Ectodermal cell (in vitro differentiated cells): ENCODE results near the gene MAPK1.
A peak's percentile ranks its signal among the peaks of the same experiment; 100 is the strongest.
"Not testable (repeated sequence)": the region's sequence is repeated elsewhere in the genome, so short reads cannot be mapped to it uniquely, and the experiment has no call there.

ENCODE experiments used
- H3K27ac ChIP-seq: 2 replicates; pipeline ENCODE4 v1.7.0; 2013; ENCODE audit warnings: mild to moderate bottlenecking, low read depth, low read length; ENCODE audit not compliant: insufficient read depth, poor library complexity, severe bottlenecking
- H3K27me3 ChIP-seq: 2 replicates; pipeline ENCODE4 v1.7.0; 2013; ENCODE audit warnings: mild to moderate bottlenecking, low read length; ENCODE audit not compliant: insufficient read depth, control insufficient read depth, poor library complexity, severe bottlenecking
- H3K36me3 ChIP-seq: one replicate; pipeline ENCODE4 v1.7.0; 2013; ENCODE audit warnings: low read length; ENCODE audit not compliant: control insufficient read depth, insufficient read depth
- H3K4me1 ChIP-seq: one replicate; pipeline ENCODE4 v1.7.0; 2013; ENCODE audit warnings: low read length; ENCODE audit not compliant: control insufficient read depth, insufficient read depth
- H3K4me3 ChIP-seq: 2 replicates; pipeline ENCODE4 v1.7.0; 2013; ENCODE audit warnings: low read depth, low read length, control low read depth; ENCODE audit not compliant: insufficient read depth
- H3K9me3 ChIP-seq: 2 replicates; pipeline ENCODE4 v1.7.0; 2013; ENCODE audit warnings: mild to moderate bottlenecking, low read length, moderate library complexity; ENCODE audit not compliant: control insufficient read depth
- WGBS, 2 experiments: methylation state at CpG; one replicate each; pipeline ENCODE4 v1.1.7; 2013; ENCODE audit warnings: missing lambda C conversion rate in 2 of 2; 5-methylcytosine and 5-hydroxymethylcytosine counted together

The MAPK1 gene

DNA sequence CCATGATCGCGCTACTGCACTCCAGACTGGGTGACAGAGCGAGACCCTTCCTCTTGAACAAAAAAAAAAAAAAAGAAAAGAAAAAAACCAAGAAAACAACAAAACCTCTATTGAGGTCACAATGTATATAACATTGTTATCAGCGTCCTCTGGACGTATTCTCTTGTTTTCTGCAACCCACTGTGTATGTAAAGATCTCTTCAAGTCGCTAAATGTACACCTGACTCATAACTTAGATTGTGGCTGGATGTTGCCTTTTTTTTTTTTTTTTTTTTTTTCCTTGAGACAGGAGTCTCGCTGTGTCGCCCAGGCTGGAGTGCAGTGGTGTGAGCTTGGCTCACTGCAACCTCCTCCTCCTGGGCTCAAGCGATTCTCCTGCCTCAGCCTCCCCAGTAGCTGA lies 130.5 kb downstream of the MAPK1 start:
- no peak overlapping the region for H3K4me3 ChIP-seq
- no peaks in the 10 kb centered on the region for H3K9me3 ChIP-seq
- H3K36me3 ChIP-seq = no peaks in the 10 kb centered on the region
- no peaks in the 10 kb centered on the region for H3K4me1 ChIP-seq
- no peak overlapping the region for H3K27ac ChIP-seq
- H3K27me3 ChIP-seq = peaks cover 18% of the 10 kb centered on the region
- WGBS, 2 experiments = 88 to 89% methylated on average over 9 of the region's 9 CpGs

DNA sequence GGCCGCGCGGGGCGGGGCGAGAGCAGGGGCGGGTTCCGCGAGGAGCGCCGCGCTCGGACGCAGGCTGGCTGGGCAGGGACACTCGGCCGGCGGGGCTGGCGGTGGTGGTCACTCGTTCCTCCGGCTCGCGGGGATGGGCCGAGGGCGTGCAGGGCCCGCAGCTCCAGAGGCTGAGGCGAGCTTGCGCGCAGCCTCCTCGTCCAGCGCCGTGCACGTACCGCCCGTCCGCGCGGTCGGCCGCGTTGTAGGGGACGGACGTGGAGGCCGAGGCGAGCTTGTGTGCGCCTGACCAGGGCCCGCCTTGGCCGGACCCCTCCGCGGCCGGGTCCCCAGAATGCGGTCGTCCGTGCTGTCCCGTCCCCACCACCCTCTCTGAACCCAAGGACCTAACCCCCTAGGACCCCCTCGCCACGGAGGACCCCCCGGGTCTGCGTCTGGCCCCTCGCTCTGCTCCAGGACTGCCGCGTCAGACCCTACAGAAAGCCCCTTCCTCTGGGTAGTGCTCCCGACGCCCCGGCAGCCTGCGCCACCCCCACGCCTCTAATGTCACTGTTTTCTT lies 131.3 kb downstream of the MAPK1 start:
- Histone ChIP-seq H3K9me3 (no peaks in the 10 kb centered on the region), H3K27me3 (peaks cover 18% of the 10 kb centered on the region), H3K4me3 (peak overlapping the region; percentile 40), H3K27ac (no peak overlapping the region), H3K36me3 (no peaks in the 10 kb centered on the region), H3K4me1 (no peaks in the 10 kb centered on the region)
- WGBS, 2 experiments = 10% methylated on average over 64 to 65 of the region's 65 CpGs

- peak within 1 kb of the TSS; percentile 70 for H3K4me3 ChIP-seq
- WGBS, 2 experiments = 0% methylated on average over 102 of the region's 102 CpGs
- H3K27ac ChIP-seq = peak within 1 kb of the TSS; percentile 94
- no peaks in the 10 kb centered on the region for H3K9me3 ChIP-seq
- peaks cover 18% of the 10 kb centered on the region for H3K27me3 ChIP-seq
- no peaks in the 10 kb centered on the region for H3K4me1 ChIP-seq
- H3K36me3 ChIP-seq = no peaks in the 10 kb centered on the region
Observed at GRCh38 chr22:21735200-21736083, 132.0 kb downstream of the MAPK1 start, which contains the start of gene YPEL1. TSS of gene YPEL1 (minus strand) at chr22:21735794. CDS start at chr22:21710744, 25,050 bp downstream.

DNA sequence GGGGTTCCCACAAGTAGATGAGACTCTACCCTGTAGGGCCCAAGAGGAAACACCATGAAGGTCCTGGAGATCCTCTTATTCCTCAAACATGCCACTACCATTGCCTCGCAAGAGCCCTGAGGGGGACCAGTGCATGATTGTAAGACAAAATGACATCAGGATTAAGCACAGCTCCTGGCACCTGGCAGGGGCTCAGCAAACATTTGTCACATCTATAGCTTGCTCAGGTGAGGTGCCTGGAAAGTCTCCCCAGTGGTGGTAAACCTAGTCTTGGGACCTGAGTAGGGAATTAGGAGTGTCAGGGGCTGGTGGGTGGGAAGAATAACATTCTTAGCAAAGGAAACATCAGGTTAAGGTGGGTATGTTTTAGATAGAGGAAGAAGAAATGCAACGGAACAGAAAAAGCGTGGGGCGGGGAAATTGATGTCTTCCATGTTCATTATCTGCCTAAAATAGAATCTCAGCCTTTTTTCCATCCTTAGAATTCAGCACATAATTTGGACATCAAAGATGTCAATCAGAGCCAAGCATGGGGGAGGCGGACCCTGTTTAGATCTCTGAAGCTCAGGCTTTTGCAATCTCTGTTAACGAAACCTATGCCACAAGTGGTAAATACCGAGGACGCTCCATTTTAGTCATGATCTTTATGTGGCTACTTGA lies 132.8 kb downstream of the MAPK1 start:
- Histone ChIP-seq H3K27me3 (peaks cover 15% of the 10 kb centered on the region), H3K4me3 (peak overlapping the region; percentile 70), H3K4me1 (no peaks in the 10 kb centered on the region), H3K9me3 (no peaks in the 10 kb centered on the region), H3K36me3 (no peaks in the 10 kb centered on the region), H3K27ac (peak overlapping the region; percentile 94)
- WGBS, 2 experiments = 36 to 43% methylated on average over 8 of the region's 8 CpGs

GRCh38 chr22:21731503-21731902 lies 135.9 kb downstream of the MAPK1 start:
- peaks cover 1% of the 10 kb centered on the region for H3K27me3 ChIP-seq
- H3K36me3 ChIP-seq = no peaks in the 10 kb centered on the region
- no peak overlapping the region for H3K4me3 ChIP-seq
- no peak overlapping the region for H3K27ac ChIP-seq
- no peaks in the 10 kb centered on the region for H3K9me3 ChIP-seq
- 92 to 93% methylated on average over 5 of the region's 5 CpGs for WGBS, 2 experiments
- H3K4me1 ChIP-seq = no peaks in the 10 kb centered on the region

DNA sequence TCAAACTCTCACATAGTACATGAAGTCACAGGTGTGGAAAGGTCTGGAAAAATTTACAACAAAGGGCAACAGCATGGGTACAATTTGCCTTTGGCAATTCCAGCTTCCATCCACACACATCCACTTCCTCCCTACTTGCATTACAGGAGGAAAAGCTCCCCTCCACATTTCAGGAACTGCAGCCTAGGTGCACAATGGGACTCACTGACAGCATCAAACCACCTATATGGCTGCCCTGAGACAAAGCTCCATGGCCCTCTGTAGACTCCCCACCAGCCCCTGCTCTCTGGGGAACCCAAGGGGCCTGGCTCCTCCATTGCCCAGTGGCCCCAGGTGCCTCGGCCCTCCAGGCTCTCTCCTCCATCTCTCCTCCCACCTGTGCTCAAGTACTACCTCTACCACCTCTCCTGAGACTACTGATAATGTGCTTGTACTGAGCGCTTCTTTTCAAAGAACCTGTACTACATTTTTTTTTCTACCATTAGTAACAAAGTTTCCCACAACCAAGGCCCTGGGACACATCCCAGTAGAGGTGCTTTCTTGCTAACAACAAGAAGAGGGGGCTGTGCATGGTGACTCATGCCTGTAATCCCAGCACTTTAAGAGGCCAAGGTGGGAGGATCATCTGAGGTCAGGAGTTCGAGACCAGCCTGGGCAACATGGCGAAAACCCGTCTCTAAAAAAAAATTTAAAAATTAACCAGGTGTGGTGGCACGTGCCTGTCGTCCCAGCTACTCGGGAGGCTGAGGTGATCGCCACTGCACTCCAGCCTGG lies 136.7 kb downstream of the MAPK1 start:
- Histone ChIP-seq H3K27ac (no peak overlapping the region), H3K27me3 (no peaks in the 10 kb centered on the region), H3K36me3 (no peaks in the 10 kb centered on the region), H3K4me1 (no peaks in the 10 kb centered on the region), H3K4me3 (no peak overlapping the region), H3K9me3 (no peaks in the 10 kb centered on the region)
- 94% methylated on average over 9 of the region's 9 CpGs for WGBS, 2 experiments

DNA sequence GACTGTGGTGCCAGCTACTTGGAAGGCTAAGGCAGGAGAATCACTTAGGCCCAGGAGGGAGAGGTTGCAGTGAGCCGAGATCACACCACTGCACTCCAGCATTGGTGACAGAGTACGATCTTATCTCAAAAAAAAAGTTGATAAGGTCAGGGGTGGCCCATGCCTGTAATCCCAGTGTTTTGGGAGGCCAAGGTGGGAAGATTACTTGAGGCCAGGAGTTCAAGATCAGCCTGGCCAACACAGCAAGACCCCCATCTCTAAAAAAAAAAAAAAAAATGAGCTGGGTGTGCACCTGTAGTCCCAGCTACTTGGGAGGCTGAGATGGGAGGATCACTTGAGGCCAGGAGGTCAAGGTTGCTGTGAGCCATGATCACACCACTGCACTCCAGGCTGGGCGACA lies 138.3 kb downstream of the MAPK1 start:
- H3K27me3 ChIP-seq, H3K4me1 ChIP-seq, H3K4me3 ChIP-seq, H3K9me3 ChIP-seq, H3K36me3 ChIP-seq, H3K27ac ChIP-seq: not testable (repeated sequence)
- 90 to 96% methylated on average over 2 of the region's 3 CpGs for WGBS, 2 experiments

DNA sequence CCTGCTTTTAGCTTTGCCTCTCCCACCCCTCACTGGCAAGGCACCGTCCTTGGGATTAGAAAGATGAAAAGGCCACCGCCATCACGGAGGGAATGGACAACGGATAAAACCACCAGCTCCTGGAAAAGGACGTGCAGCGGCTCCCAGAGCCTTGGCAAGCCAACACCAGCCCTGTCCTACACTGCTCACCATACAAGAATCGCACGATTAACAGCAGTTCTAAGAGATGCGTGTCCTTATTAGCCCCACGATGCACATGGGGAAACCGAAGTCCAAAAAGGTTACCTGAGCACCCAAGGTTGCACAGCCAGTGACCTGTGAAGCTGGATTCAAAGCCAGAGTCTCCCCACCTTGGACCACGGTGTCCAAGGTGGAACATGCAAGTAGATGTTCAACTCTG lies 139.2 kb downstream of the MAPK1 start:
- Histone ChIP-seq H3K9me3 (no peaks in the 10 kb centered on the region), H3K27ac (no peak overlapping the region), H3K27me3 (no peaks in the 10 kb centered on the region), H3K4me1 (no peaks in the 10 kb centered on the region), H3K4me3 (no peak overlapping the region), H3K36me3 (no peaks in the 10 kb centered on the region)
- WGBS, 2 experiments = 84% methylated on average over 12 of the region's 12 CpGs

- Histone ChIP-seq H3K4me3 (no peak overlapping the region), H3K36me3 (no peaks in the 10 kb centered on the region), H3K9me3 (no peaks in the 10 kb centered on the region), H3K4me1 (no peaks in the 10 kb centered on the region), H3K27me3 (no peaks in the 10 kb centered on the region), H3K27ac (no peak overlapping the region)
- 93 to 96% methylated on average over 10 of the region's 10 CpGs for WGBS, 2 experiments
Observed at GRCh38 chr22:21727768-21728167, 139.7 kb downstream of the MAPK1 start.
